Gastroesophageal sphincter (tissue), 4 donors: ENCODE measurements around the gene XYLT1. TPM values are rescaled to one million over a fixed set of nuclear protein-coding genes. Genes with fewer than 3 reads are reported as not detected.
"Not testable (repeated sequence)": the region's sequence is repeated elsewhere in the genome, so short reads cannot be mapped to it uniquely, and the experiment has no call there.

ENCODE experiments used
- ATAC-seq: fragments of 150-250 bp; one replicate; pipeline ENCODE4 v1.9.1; 2016; ENCODE audit warnings: mild to moderate bottlenecking, moderate library complexity
- H3K27ac ChIP-seq, 4 donors: fragments of 200-600 bp; sonication (generic) in 3 of 4; 1 replicate in 3 of 4; 2 replicates in 1 of 4; pipeline ENCODE4 v1.5.1; 2016 to 2019
- H3K27me3 ChIP-seq: fragments of 200-600 bp; sonication (generic); one replicate; pipeline ENCODE4 v1.5.1; 2019
- H3K36me3 ChIP-seq, 2 donors: fragments of 200-600 bp; sonication (generic); one replicate each; pipeline ENCODE4 v1.5.1; 2019; ENCODE audit warnings: control low read depth in 1 of 2
- H3K4me1 ChIP-seq, 3 donors: fragments of 200-600 bp; sonication (generic); 1 replicate in 2 of 3; 2 replicates in 1 of 3; pipeline ENCODE4 v1.5.1; 2016 to 2019; ENCODE audit warnings: control low read depth in 2 of 3
- H3K4me3 ChIP-seq, 2 donors: fragments of 200-600 bp; sonication (generic); one replicate each; pipeline ENCODE4 v1.5.1; 2019; ENCODE audit warnings: mild to moderate bottlenecking in 1 of 2, moderate library complexity in 1 of 2
- H3K9me3 ChIP-seq, 3 donors: fragments of 200-600 bp; sonication (generic); one replicate each; pipeline ENCODE4 v1.5.1; 2017 to 2019; ENCODE audit warnings: control low read depth in 2 of 3
- EP300 ChIP-seq: sonication (generic); formaldehyde crosslinking; IDR thresholded peaks from one replicate; pipeline ENCODE4 v1.6.1; 2017; ENCODE audit warnings: antibody characterized with exemption, mild to moderate bottlenecking
- POLR2A ChIP-seq, 2 donors: fragments of 450-650 bp; IDR thresholded peaks; one replicate each; pipeline ENCODE4 v1.6.1; 2017; ENCODE audit warnings: antibody characterized with exemption in 2 of 2, mild to moderate bottlenecking in 2 of 2, moderate library complexity in 1 of 2
- POLR2AphosphoS5 ChIP-seq: sonication (generic); formaldehyde crosslinking; IDR thresholded peaks from one replicate; pipeline ENCODE4 v1.6.1; 2017; ENCODE audit warnings: antibody characterized with exemption
- WGBS, 2 donors: methylation state at CpG; one replicate each; pipeline ENCODE4 v1.1.5; 2018; ENCODE audit warnings: low coverage in 1 of 2; 5-methylcytosine and 5-hydroxymethylcytosine counted together
- total RNA-seq, 4 donors: library from RNA; depleted of rRNA; stranded (reverse); fragments of >200 nt; gene quantifications; one replicate each; pipeline ENCODE4 v1.1.0, GENCODE V29; 2016
- TF ChIP-seq, protein P1 (sequence below), 4 experiments: fragments of 200-600 bp in 2 of 4; fragments of 450-650 bp in 2 of 4; sonication (generic) in 1 of 4; IDR thresholded peaks; one replicate each; pipeline ENCODE4 v1.5.1; 2017 to 2019; ENCODE audit warnings: antibody characterized with exemption in 4 of 4, mild to moderate bottlenecking in 2 of 4, moderate library complexity in 2 of 4

XYLT1 gene
- total RNA-seq, 4 donors from 2014 or later, result 19.1 to 51.6 (median 23.7) TPM

DNA sequence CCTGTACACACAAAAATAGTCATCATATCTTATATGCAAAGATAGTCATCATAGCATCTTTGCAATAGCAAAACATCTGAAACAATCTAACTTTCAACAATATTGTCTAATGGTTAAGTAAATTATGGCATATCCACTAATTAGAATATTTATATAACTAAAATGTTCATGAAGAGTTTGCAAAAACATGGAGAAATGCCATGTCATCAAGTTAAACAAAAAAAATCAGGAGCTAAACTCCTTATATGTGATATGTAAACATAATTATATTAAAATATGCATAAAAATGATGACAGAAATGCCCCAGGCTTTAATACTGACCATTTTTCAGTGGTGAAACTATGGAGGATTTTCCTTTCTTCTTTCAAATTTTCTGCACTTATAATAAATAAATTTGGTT, 22.3 kb upstream of the XYLT1 start:
- TF ChIP-seq, protein P1, sequence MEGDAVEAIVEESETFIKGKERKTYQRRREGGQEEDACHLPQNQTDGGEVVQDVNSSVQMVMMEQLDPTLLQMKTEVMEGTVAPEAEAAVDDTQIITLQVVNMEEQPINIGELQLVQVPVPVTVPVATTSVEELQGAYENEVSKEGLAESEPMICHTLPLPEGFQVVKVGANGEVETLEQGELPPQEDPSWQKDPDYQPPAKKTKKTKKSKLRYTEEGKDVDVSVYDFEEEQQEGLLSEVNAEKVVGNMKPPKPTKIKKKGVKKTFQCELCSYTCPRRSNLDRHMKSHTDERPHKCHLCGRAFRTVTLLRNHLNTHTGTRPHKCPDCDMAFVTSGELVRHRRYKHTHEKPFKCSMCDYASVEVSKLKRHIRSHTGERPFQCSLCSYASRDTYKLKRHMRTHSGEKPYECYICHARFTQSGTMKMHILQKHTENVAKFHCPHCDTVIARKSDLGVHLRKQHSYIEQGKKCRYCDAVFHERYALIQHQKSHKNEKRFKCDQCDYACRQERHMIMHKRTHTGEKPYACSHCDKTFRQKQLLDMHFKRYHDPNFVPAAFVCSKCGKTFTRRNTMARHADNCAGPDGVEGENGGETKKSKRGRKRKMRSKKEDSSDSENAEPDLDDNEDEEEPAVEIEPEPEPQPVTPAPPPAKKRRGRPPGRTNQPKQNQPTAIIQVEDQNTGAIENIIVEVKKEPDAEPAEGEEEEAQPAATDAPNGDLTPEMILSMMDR (IDR thresholded peaks at IDR 0.05), result no peak
- TF ChIP-seq EP300 (no peak), POLR2AphosphoS5 (no peak), POLR2A (IDR thresholded peaks at IDR 0.05) (no peak)
- H3K4me1 ChIP-seq, result no peaks in the 10 kb centered on the region
- H3K27me3 ChIP-seq, result no peaks in the 10 kb centered on the region
- no peak overlapping the region for H3K4me3 ChIP-seq
- no peak for ATAC-seq
- no peak overlapping the region for H3K27ac ChIP-seq
- H3K9me3 ChIP-seq, result no peaks in the 10 kb centered on the region
- no peaks in the 10 kb centered on the region for H3K36me3 ChIP-seq

DNA sequence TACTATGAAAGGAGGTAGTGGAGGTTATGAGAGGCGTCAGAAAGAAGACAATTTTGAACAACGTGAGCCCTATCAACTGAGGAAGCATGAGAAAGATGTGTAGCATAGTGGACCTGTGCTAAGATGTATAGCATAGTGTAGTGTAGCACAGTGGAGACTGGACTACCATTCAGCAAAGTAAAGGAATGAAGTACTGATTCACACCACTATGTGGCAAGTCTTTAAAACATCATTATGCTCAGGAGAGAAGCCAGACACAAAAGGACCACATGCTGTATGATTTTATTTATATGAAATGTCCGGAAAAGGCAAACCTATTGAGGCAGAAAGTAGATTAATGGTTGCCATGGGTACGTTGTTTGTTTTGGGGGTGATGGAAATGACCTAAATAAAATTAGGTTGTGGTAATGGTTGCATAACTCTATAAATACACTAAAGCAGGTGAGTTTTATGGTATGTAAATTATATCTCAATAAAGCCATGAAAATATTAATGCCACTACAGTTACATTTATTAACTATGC, 20.4 kb upstream of the XYLT1 start:
- no peak for ATAC-seq
- TF ChIP-seq POLR2A (IDR thresholded peaks at IDR 0.05) (no peak), EP300 (no peak), POLR2AphosphoS5 (no peak)
- TF ChIP-seq, protein P1 (IDR thresholded peaks at IDR 0.05), result no peak
- H3K27ac ChIP-seq, result no peak overlapping the region

DNA sequence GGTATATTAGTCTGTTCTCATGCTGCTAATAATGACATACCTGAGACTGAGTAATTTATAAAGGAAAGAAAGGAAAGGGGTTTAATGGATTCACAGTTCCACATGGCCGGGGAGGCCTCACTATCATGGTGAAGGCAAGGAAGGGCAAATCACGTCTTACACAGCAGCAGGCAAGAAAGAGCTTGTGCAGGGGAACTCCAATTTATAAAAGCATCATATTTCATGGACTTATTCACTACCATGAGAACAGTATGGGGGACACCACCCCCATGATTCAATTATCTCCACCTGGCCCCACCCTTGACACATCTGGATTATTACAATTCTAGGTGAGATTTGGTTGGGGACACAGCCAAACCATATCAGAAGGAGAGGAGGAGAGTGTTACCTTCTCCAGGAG, 17.7 kb upstream of the XYLT1 start:
- WGBS, 2 donors, result 96% methylated on average over 2 of the region's 2 CpGs; no CpG with 5 or more reads in 1 of the 2 donors

More for the DNA sequence above, 20.4 kb upstream of the XYLT1 start:
- Histone ChIP-seq H3K36me3 (no peaks in the 10 kb centered on the region), H3K9me3 (no peaks in the 10 kb centered on the region), H3K4me1 (no peaks in the 10 kb centered on the region), H3K27me3 (no peaks in the 10 kb centered on the region), H3K4me3 (no peak overlapping the region)
- WGBS, 2 donors, result 55 to 65% methylated on average over 3 to 4 of the region's 4 CpGs

DNA sequence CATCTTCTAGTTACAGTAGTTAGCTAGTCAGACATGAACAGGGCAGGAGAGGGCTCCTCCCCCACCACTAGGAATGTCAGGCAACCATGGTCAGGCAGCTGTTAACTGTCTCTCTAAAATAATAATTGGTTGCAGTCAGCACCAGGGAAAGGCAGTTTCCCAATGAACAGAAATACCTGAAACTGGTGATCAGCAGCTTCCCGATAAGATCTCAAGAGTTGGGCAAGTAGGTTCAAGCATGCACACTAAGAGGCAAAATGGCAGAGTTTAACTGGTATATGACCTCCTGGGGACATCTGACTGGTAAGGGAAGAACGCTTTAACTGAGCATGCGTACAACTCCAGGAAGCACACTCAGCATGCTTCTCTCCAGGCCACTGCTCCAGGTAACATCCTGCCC, 12.6 kb upstream of the XYLT1 start:
- TF ChIP-seq POLR2AphosphoS5 (no peak), EP300 (no peak), POLR2A (IDR thresholded peaks at IDR 0.05) (no peak)
- TF ChIP-seq, protein P1 (IDR thresholded peaks at IDR 0.05), result no peak
- no peak overlapping the region for H3K4me3 ChIP-seq
- H3K27ac ChIP-seq, result no peak overlapping the region
- H3K4me1 ChIP-seq, result no peaks in the 10 kb centered on the region
- H3K27me3 ChIP-seq, result peaks cover 33% of the 10 kb centered on the region
- H3K36me3 ChIP-seq, result no peaks in the 10 kb centered on the region
- H3K9me3 ChIP-seq, result peaks cover 0 to 6% (median 0%) of the 10 kb centered on the region in 3 donors
- no peak for ATAC-seq
- 80 to 86% methylated on average over 2 to 3 of the region's 3 CpGs for WGBS, 2 donors

More for the DNA sequence above, 17.7 kb upstream of the XYLT1 start:
- Histone ChIP-seq H3K36me3 (no peaks in the 10 kb centered on the region), H3K27me3 (peaks cover 7% of the 10 kb centered on the region), H3K4me3 (no peak overlapping the region), H3K27ac (no peak overlapping the region), H3K9me3 (no peaks in the 10 kb centered on the region), H3K4me1 (no peaks in the 10 kb centered on the region)
- ATAC-seq, result no peak
- TF ChIP-seq, protein P1 (IDR thresholded peaks at IDR 0.05), result no peak
- no peak for TF ChIP-seq POLR2AphosphoS5
- no peak for TF ChIP-seq POLR2A (IDR thresholded peaks at IDR 0.05)
- no peak for TF ChIP-seq EP300

DNA sequence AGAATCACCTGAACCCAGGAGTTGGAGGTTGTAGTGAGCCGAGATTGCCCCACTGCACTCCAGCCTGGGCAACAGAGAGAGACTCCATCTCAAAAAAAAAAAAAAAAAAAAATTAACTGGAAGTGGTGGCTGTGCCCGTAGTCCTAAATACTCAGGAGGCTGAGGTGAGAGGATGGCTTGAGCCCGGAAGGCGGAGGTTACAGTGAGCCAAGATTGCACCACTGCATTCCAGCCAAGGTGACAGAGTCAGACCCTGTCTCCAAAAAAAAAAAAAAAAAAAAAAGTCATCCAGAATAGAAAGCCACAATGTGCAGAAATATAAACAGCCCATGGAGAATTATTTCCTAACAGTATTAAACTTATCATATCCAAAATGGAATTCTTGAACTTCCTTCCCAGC, 11.6 kb upstream of the XYLT1 start:
- H3K9me3 ChIP-seq, H3K4me3 ChIP-seq, H3K4me1 ChIP-seq, H3K36me3 ChIP-seq, H3K27ac ChIP-seq, ATAC-seq: not testable (repeated sequence)
- H3K27me3 ChIP-seq, result peaks cover 33% of the 10 kb centered on the region
- 79 to 95% methylated on average over 3 to 4 of the region's 4 CpGs for WGBS, 2 donors
